GM23248 (cell line): Measurements from ENCODE around the gene MKLN1.

Source experiments
- EZH2 ChIP-seq: fragments of 200-600 bp; sonication (generic); IDR thresholded peaks from 2 replicates; pipeline ENCODE4 v1.6.1; 2018; ENCODE audit warnings: antibody characterized with exemption, mild to moderate bottlenecking; ENCODE audit not compliant: insufficient read depth, poor library complexity, severe bottlenecking
- EZH2phosphoT487 ChIP-seq: fragments of 200-600 bp; sonication (generic); IDR thresholded peaks from 2 replicates; pipeline ENCODE4 v1.6.1; 2018; ENCODE audit warnings: antibody characterized with exemption, moderate library complexity, mild to moderate bottlenecking, low read depth; ENCODE audit not compliant: insufficient read depth

- TF ChIP-seq EZH2 (no peak), EZH2phosphoT487 (no peak)
These were observed 176.0 kb downstream of the MKLN1 start for GRCh38 chr7:131503639-131504038.
